Iris pigment epithelial cell (primary cell): ENCODE measurements around the gene ZBTB38.

Experiments used
- DNase-seq: peaks from one replicate; pipeline ENCODE4 v3.0.0-alpha.2; 2011; ENCODE audit warnings: low read depth

Gene ZBTB38

GRCh38 chr3:141337523-141337854, 30.8 kb upstream of the ZBTB38 start:
- no peak for DNase-seq

GRCh38 chr3:141337991-141338390, 30.3 kb upstream of the ZBTB38 start:
- no peak for DNase-seq

GRCh38 chr3:141338881-141339280, 29.4 kb upstream of the ZBTB38 start:
- DNase-seq, result no peak

- DNase-seq, result no peak
These were observed 26.8 kb upstream of the ZBTB38 start for GRCh38 chr3:141341536-141341935.

- DNase-seq, result no peak
These were observed 25.9 kb upstream of the ZBTB38 start for GRCh38 chr3:141342386-141342785.

GRCh38 chr3:141343077-141343476, 25.2 kb upstream of the ZBTB38 start:
- no peak for DNase-seq

GRCh38 chr3:141343865-141344271, 24.4 kb upstream of the ZBTB38 start:
- DNase-seq, result no peak

GRCh38 chr3:141345528-141345927, 22.8 kb upstream of the ZBTB38 start:
- DNase-seq, result no peak

GRCh38 chr3:141346007-141346406, 22.3 kb upstream of the ZBTB38 start:
- no peak for DNase-seq

- DNase-seq, result no peak
These were observed 21.9 kb upstream of the ZBTB38 start for GRCh38 chr3:141346418-141346817.

GRCh38 chr3:141346839-141347238, 21.5 kb upstream of the ZBTB38 start:
- DNase-seq, result no peak

- no peak for DNase-seq
These were observed 19.5 kb upstream of the ZBTB38 start for GRCh38 chr3:141348837-141349236.

- no peak for DNase-seq
These were observed 18.6 kb upstream of the ZBTB38 start for GRCh38 chr3:141349711-141350110.

GRCh38 chr3:141350666-141351065, 17.6 kb upstream of the ZBTB38 start:
- no peak for DNase-seq

- no peak for DNase-seq
These were observed 15.9 kb upstream of the ZBTB38 start for GRCh38 chr3:141352262-141352984.

GRCh38 chr3:141353652-141354495, 14.4 kb upstream of the ZBTB38 start:
- DNase-seq, result no peak

GRCh38 chr3:141354517-141354916, 13.8 kb upstream of the ZBTB38 start:
- DNase-seq, result no peak

GRCh38 chr3:141355242-141355641, 13.1 kb upstream of the ZBTB38 start:
- DNase-seq, result no peak

- DNase-seq, result no peak
These were observed 12.3 kb upstream of the ZBTB38 start for GRCh38 chr3:141356046-141356445.

- peak; percentile 91 for DNase-seq
These were observed 7.3 kb upstream of the ZBTB38 start for GRCh38 chr3:141360888-141361598.

- DNase-seq, result no peak
These were observed 5.6 kb upstream of the ZBTB38 start for GRCh38 chr3:141362736-141363135.

- no peak for DNase-seq
These were observed 3.1 kb upstream of the ZBTB38 start for GRCh38 chr3:141365201-141365600.
